ENCODE measurements around the gene OTUD3. TPM values are rescaled to one million over a fixed set of nuclear protein-coding genes. Genes with fewer than 3 reads are reported as not detected.
"Not testable (repeated sequence)": the region's sequence is repeated elsewhere in the genome, so short reads cannot be mapped to it uniquely, and the experiment has no call there.

OTUD3 gene
- total RNA-seq, 1 experiment from 2014 or later = 8.2 TPM

- no peaks in the 10 kb centered on the region for H3K36me3 ChIP-seq (replicated peaks; ENCODE audit: control insufficient read depth, insufficient read depth, low read length)
- DNase-seq = no peak
- no peak overlapping the region for H3K4me3 ChIP-seq (ENCODE audit: insufficient read depth, low read depth, low read length)
- no peaks in the 10 kb centered on the region for H3K27me3 ChIP-seq (ENCODE audit: control insufficient read depth, insufficient read depth, low read length)
Measured at GRCh38 chr1:19879661-19880060, 2.5 kb upstream of the OTUD3 start.

- not testable (repeated sequence) for H3K4me3 ChIP-seq (ENCODE audit: insufficient read depth, low read depth, low read length); H3K27me3 ChIP-seq (ENCODE audit: control insufficient read depth, insufficient read depth, low read length); H3K36me3 ChIP-seq (replicated peaks; ENCODE audit: control insufficient read depth, insufficient read depth, low read length); DNase-seq
Measured at GRCh38 chr1:19880841-19881240, 1.4 kb upstream of the OTUD3 start.

- H3K27me3 ChIP-seq (ENCODE audit: control insufficient read depth, insufficient read depth, low read length) = no peaks in the 10 kb centered on the region
- H3K4me3 ChIP-seq (ENCODE audit: insufficient read depth, low read depth, low read length) = no peak overlapping the region
- no peak for DNase-seq
- H3K36me3 ChIP-seq (replicated peaks; ENCODE audit: control insufficient read depth, insufficient read depth, low read length) = no peaks in the 10 kb centered on the region
Measured at GRCh38 chr1:19884312-19884711, 2.1 kb downstream of the OTUD3 start.

GRCh38 chr1:19885821-19886220 lies 3.6 kb downstream of the OTUD3 start:
- no peaks in the 10 kb centered on the region for H3K27me3 ChIP-seq (ENCODE audit: control insufficient read depth, insufficient read depth, low read length)
- H3K36me3 ChIP-seq (replicated peaks; ENCODE audit: control insufficient read depth, insufficient read depth, low read length) = peaks cover 1% of the 10 kb centered on the region; the same call in 1 of the 2 replicates
- no peak overlapping the region for H3K4me3 ChIP-seq (ENCODE audit: insufficient read depth, low read depth, low read length)
- no peak for DNase-seq

- Histone ChIP-seq H3K4me3 (ENCODE audit: insufficient read depth, low read depth, low read length) (no peak overlapping the region), H3K27me3 (ENCODE audit: control insufficient read depth, insufficient read depth, low read length) (no peaks in the 10 kb centered on the region), H3K36me3 (replicated peaks; ENCODE audit: control insufficient read depth, insufficient read depth, low read length) (peaks cover 11% of the 10 kb centered on the region)
- DNase-seq = no peak
Measured at GRCh38 chr1:19888112-19888511, 5.9 kb downstream of the OTUD3 start.

- no peak for DNase-seq
- peaks cover 15% of the 10 kb centered on the region for H3K36me3 ChIP-seq (replicated peaks; ENCODE audit: control insufficient read depth, insufficient read depth, low read length)
Measured at GRCh38 chr1:19889656-19890055, 7.5 kb downstream of the OTUD3 start.

GRCh38 chr1:19892129-19892528 lies 9.9 kb downstream of the OTUD3 start:
- DNase-seq = no peak
- peaks cover 21% of the 10 kb centered on the region for H3K36me3 ChIP-seq (replicated peaks; ENCODE audit: control insufficient read depth, insufficient read depth, low read length)
- no peaks in the 10 kb centered on the region for H3K27me3 ChIP-seq (ENCODE audit: control insufficient read depth, insufficient read depth, low read length)
- no peak overlapping the region for H3K4me3 ChIP-seq (ENCODE audit: insufficient read depth, low read depth, low read length)

More at GRCh38 chr1:19889656-19890055, 7.5 kb downstream of the OTUD3 start:
- H3K4me3 ChIP-seq (ENCODE audit: insufficient read depth, low read depth, low read length) = no peak overlapping the region
- no peaks in the 10 kb centered on the region for H3K27me3 ChIP-seq (ENCODE audit: control insufficient read depth, insufficient read depth, low read length)

- no peak for DNase-seq
- peaks cover 24% of the 10 kb centered on the region for H3K36me3 ChIP-seq (replicated peaks; ENCODE audit: control insufficient read depth, insufficient read depth, low read length)
- H3K4me3 ChIP-seq (ENCODE audit: insufficient read depth, low read depth, low read length) = no peak overlapping the region
- no peaks in the 10 kb centered on the region for H3K27me3 ChIP-seq (ENCODE audit: control insufficient read depth, insufficient read depth, low read length)
Measured at GRCh38 chr1:19892628-19893168, 10.5 kb downstream of the OTUD3 start.

GRCh38 chr1:19893687-19894086 lies 11.5 kb downstream of the OTUD3 start:
- Histone ChIP-seq H3K36me3 (replicated peaks; ENCODE audit: control insufficient read depth, insufficient read depth, low read length) (peaks cover 24% of the 10 kb centered on the region), H3K4me3 (ENCODE audit: insufficient read depth, low read depth, low read length) (no peak overlapping the region), H3K27me3 (ENCODE audit: control insufficient read depth, insufficient read depth, low read length) (no peaks in the 10 kb centered on the region)
- DNase-seq = no peak

GRCh38 chr1:19894218-19894617 lies 12.0 kb downstream of the OTUD3 start:
- Histone ChIP-seq H3K27me3 (ENCODE audit: control insufficient read depth, insufficient read depth, low read length) (no peaks in the 10 kb centered on the region), H3K4me3 (ENCODE audit: insufficient read depth, low read depth, low read length) (no peak overlapping the region), H3K36me3 (replicated peaks; ENCODE audit: control insufficient read depth, insufficient read depth, low read length) (peaks cover 27% of the 10 kb centered on the region)
- no peak for DNase-seq

- no peaks in the 10 kb centered on the region for H3K27me3 ChIP-seq (ENCODE audit: control insufficient read depth, insufficient read depth, low read length)
- no peak overlapping the region for H3K4me3 ChIP-seq (ENCODE audit: insufficient read depth, low read depth, low read length)
- H3K36me3 ChIP-seq (replicated peaks; ENCODE audit: control insufficient read depth, insufficient read depth, low read length) = peaks cover 13% of the 10 kb centered on the region
- DNase-seq = no peak
Measured at GRCh38 chr1:19901653-19902052, 19.5 kb downstream of the OTUD3 start.

GRCh38 chr1:19903621-19904020 lies 21.4 kb downstream of the OTUD3 start:
- no peak for DNase-seq
- H3K36me3 ChIP-seq (replicated peaks; ENCODE audit: control insufficient read depth, insufficient read depth, low read length) = peaks cover 20% of the 10 kb centered on the region
- no peaks in the 10 kb centered on the region for H3K27me3 ChIP-seq (ENCODE audit: control insufficient read depth, insufficient read depth, low read length)
- H3K4me3 ChIP-seq (ENCODE audit: insufficient read depth, low read depth, low read length) = no peak overlapping the region

GRCh38 chr1:19907456-19907855 lies 25.3 kb downstream of the OTUD3 start:
- Histone ChIP-seq H3K27me3 (ENCODE audit: control insufficient read depth, insufficient read depth, low read length) (no peaks in the 10 kb centered on the region), H3K36me3 (replicated peaks; ENCODE audit: control insufficient read depth, insufficient read depth, low read length) (peaks cover 20% of the 10 kb centered on the region)

GRCh38 chr1:19909392-19909791 lies 27.2 kb downstream of the OTUD3 start:
- Histone ChIP-seq H3K27me3 (ENCODE audit: control insufficient read depth, insufficient read depth, low read length) (no peaks in the 10 kb centered on the region), H3K36me3 (replicated peaks; ENCODE audit: control insufficient read depth, insufficient read depth, low read length) (peaks cover 22% of the 10 kb centered on the region), H3K4me3 (ENCODE audit: insufficient read depth, low read depth, low read length) (no peak overlapping the region)
- DNase-seq = no peak

More at GRCh38 chr1:19907456-19907855, 25.3 kb downstream of the OTUD3 start:
- H3K4me3 ChIP-seq (ENCODE audit: insufficient read depth, low read depth, low read length) = no peak overlapping the region
- no peak for DNase-seq

- no peak overlapping the region for H3K4me3 ChIP-seq (ENCODE audit: insufficient read depth, low read depth, low read length)
- peaks cover 25% of the 10 kb centered on the region for H3K36me3 ChIP-seq (replicated peaks; ENCODE audit: control insufficient read depth, insufficient read depth, low read length)
- DNase-seq = no peak
- no peaks in the 10 kb centered on the region for H3K27me3 ChIP-seq (ENCODE audit: control insufficient read depth, insufficient read depth, low read length)
Measured at GRCh38 chr1:19909971-19910370, 27.8 kb downstream of the OTUD3 start.

GRCh38 chr1:19910650-19911049 lies 28.5 kb downstream of the OTUD3 start:
- DNase-seq = no peak
- Histone ChIP-seq H3K36me3 (replicated peaks; ENCODE audit: control insufficient read depth, insufficient read depth, low read length) (peaks cover 25% of the 10 kb centered on the region), H3K27me3 (ENCODE audit: control insufficient read depth, insufficient read depth, low read length) (no peaks in the 10 kb centered on the region), H3K4me3 (ENCODE audit: insufficient read depth, low read depth, low read length) (no peak overlapping the region)
